Mesenchymal stem cell (in vitro differentiated cells and primary cell): ENCODE data around the gene LAPTM5.

Experiments
- DNase-seq: peaks from one replicate; pipeline ENCODE4 v3.0.0-alpha.2; 2013
- H2AFZ ChIP-seq: one replicate; pipeline ENCODE4 v1.6.1; 2013; ENCODE audit warnings: low read depth, mild to moderate bottlenecking, control low read depth, inconsistent platforms, low read length, moderate library complexity
- H2AK5ac ChIP-seq: 2 replicates; pipeline ENCODE4 v1.6.1; 2013; ENCODE audit warnings: low read length, moderate library complexity, mild to moderate bottlenecking, inconsistent platforms; ENCODE audit not compliant: severe bottlenecking
- H2BK120ac ChIP-seq: one replicate; pipeline ENCODE4 v1.6.1; 2013; ENCODE audit warnings: low read depth, mild to moderate bottlenecking, inconsistent platforms, low read length, moderate library complexity
- H2BK12ac ChIP-seq, 2 experiments: one replicate each; pipeline ENCODE4 v1.6.1; 2013; ENCODE audit warnings: inconsistent platforms in 2 of 2, low read length in 2 of 2, mild to moderate bottlenecking in 2 of 2, moderate library complexity in 2 of 2, control low read depth in 1 of 2
- H2BK15ac ChIP-seq: one replicate; pipeline ENCODE4 v1.6.1; 2013; ENCODE audit warnings: mild to moderate bottlenecking, low read depth, inconsistent platforms; ENCODE audit not compliant: poor library complexity, severe bottlenecking
- H2BK5ac ChIP-seq: 2 replicates; pipeline ENCODE4 v1.6.1; 2013; ENCODE audit warnings: low read depth, mild to moderate bottlenecking, low read length, control low read depth, inconsistent platforms; ENCODE audit not compliant: poor library complexity, severe bottlenecking
- H3K14ac ChIP-seq, 2 experiments: one replicate each; pipeline ENCODE4 v1.6.1; 2013; ENCODE audit warnings: inconsistent platforms in 2 of 2, low read length in 2 of 2, control low read depth in 1 of 2, mild to moderate bottlenecking in 1 of 2, moderate library complexity in 1 of 2
- H3K18ac ChIP-seq, 2 experiments: one replicate each; pipeline ENCODE4 v1.6.1; 2013; ENCODE audit warnings: inconsistent platforms in 2 of 2, low read length in 2 of 2, control low read depth in 1 of 2, low read depth in 1 of 2, mild to moderate bottlenecking in 1 of 2
- H3K23ac ChIP-seq, 2 experiments: one replicate each; pipeline ENCODE4 v1.6.1; 2013; ENCODE audit warnings: inconsistent platforms in 2 of 2, low read length in 2 of 2, mild to moderate bottlenecking in 2 of 2, moderate library complexity in 2 of 2, control low read depth in 1 of 2
- H3K27ac ChIP-seq: 2 replicates; pipeline ENCODE4 v1.5.1; 2013; ENCODE audit warnings: mild to moderate bottlenecking, moderate library complexity, low read length, control low read depth, inconsistent platforms; ENCODE audit not compliant: poor library complexity, severe bottlenecking
- H3K27me3 ChIP-seq, 2 experiments: 2 replicates each; pipeline versions ENCODE4 v1.6.1 to v1.7.0; 2013; ENCODE audit warnings: low read length in 2 of 2, mild to moderate bottlenecking in 2 of 2, moderate library complexity in 2 of 2, control low read depth in 1 of 2, inconsistent platforms in 1 of 2; ENCODE audit not compliant: control insufficient read depth in 1 of 2, insufficient read depth in 1 of 2
- H3K36me3 ChIP-seq, 2 experiments: 2 replicates each; pipeline versions ENCODE4 v1.6.1 to v1.7.0; 2013; ENCODE audit warnings: low read length in 2 of 2, control low read depth in 1 of 2, inconsistent platforms in 1 of 2, low read depth in 1 of 2, mild to moderate bottlenecking in 1 of 2; ENCODE audit not compliant: insufficient read depth in 2 of 2, control insufficient read depth in 1 of 2
- H3K4ac ChIP-seq, 2 experiments: one replicate each; pipeline ENCODE4 v1.6.1; 2013; ENCODE audit warnings: inconsistent platforms in 2 of 2, low read length in 2 of 2, mild to moderate bottlenecking in 2 of 2, moderate library complexity in 2 of 2, control low read depth in 1 of 2, low read depth in 1 of 2
- H3K4me1 ChIP-seq: 2 replicates; pipeline ENCODE4 v1.6.1; 2013; ENCODE audit warnings: low read depth, low read length, control low read depth; ENCODE audit not compliant: control insufficient read depth, insufficient read depth
- H3K4me2 ChIP-seq: 2 replicates; pipeline ENCODE4 v1.6.1; 2013; ENCODE audit warnings: low read length, mild to moderate bottlenecking, inconsistent platforms; ENCODE audit not compliant: poor library complexity, severe bottlenecking
- H3K4me3 ChIP-seq, 2 experiments: 2 replicates each; pipeline versions ENCODE4 v1.5.1 to v1.7.0; 2013; ENCODE audit warnings: low read length in 2 of 2, mild to moderate bottlenecking in 2 of 2, control low read depth in 1 of 2, low read depth in 1 of 2; ENCODE audit not compliant: insufficient read depth in 1 of 2
- H3K79me1 ChIP-seq: replicated peaks from 2 replicates; pipeline ENCODE4 v1.6.1; 2013; ENCODE audit warnings: mild to moderate bottlenecking, control low read depth, low read length, inconsistent platforms; ENCODE audit not compliant: poor library complexity, severe bottlenecking
- H3K9ac ChIP-seq: 2 replicates; pipeline ENCODE4 v1.7.0; 2013; ENCODE audit warnings: mild to moderate bottlenecking, low read length, moderate library complexity
- H3K9me3 ChIP-seq: 2 replicates; pipeline ENCODE4 v1.7.0; 2013; ENCODE audit warnings: mild to moderate bottlenecking, low read length; ENCODE audit not compliant: control insufficient read depth
- H4K8ac ChIP-seq: one replicate; pipeline ENCODE4 v1.6.1; 2013; ENCODE audit warnings: inconsistent platforms, mild to moderate bottlenecking, low read length, moderate library complexity
- H4K91ac ChIP-seq: one replicate; pipeline ENCODE4 v1.6.1; 2013; ENCODE audit warnings: mild to moderate bottlenecking, low read length, inconsistent platforms
- WGBS: methylation state at CpG from one replicate; pipeline ENCODE4 v1.1.7; 2013; ENCODE audit warnings: mixed read lengths; 5-methylcytosine and 5-hydroxymethylcytosine counted together

Gene LAPTM5

DNA sequence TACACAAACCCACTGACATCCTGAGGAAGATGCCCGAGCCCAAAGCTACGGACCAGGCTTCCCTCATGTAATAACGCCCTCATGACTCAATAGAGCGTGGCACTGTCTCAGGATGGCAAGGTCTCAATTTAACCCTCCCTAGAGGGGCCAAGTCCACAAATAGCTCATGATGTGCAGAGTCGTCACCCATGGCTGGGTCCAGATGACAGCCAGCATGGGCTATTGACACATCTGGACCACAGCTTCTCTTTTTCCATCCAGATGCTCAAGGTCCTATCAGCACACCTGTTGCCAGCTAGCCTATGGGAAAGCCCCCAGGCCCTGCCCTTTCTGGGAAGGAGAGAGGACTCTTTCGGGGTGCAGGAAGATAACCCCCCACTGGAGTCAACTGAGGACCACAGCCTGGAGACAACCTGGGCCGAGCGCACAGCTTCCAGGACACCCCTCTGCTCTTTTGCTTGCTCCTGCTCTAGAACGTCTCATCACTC lies 2.8 kb downstream of the LAPTM5 start:
- peaks cover 0 to 22% of the 10 kb centered on the region in 2 experiments for H3K27me3 ChIP-seq
- H3K14ac ChIP-seq = no peak overlapping the region
- H3K9ac ChIP-seq = no peak overlapping the region
- peak overlapping the region in 1 of 2 experiments; percentile 15 for H2BK12ac ChIP-seq
- no peak overlapping the region for H2AFZ ChIP-seq
- no peak overlapping the region for H4K91ac ChIP-seq
- no peak overlapping the region for H2BK15ac ChIP-seq
- H3K4me2 ChIP-seq = no peak overlapping the region
- H3K79me1 ChIP-seq = no peaks in the 10 kb centered on the region
- H4K8ac ChIP-seq = no peak overlapping the region
- no peak overlapping the region for H3K4me3 ChIP-seq
- peaks cover 25% of the 10 kb centered on the region for H3K4me1 ChIP-seq
- no peak overlapping the region for H3K4ac ChIP-seq
- H3K18ac ChIP-seq = no peak overlapping the region
- 97% methylated on average over 9 of the region's 9 CpGs for WGBS
- H3K23ac ChIP-seq = no peak overlapping the region
- no peak for DNase-seq
- no peak overlapping the region for H2BK120ac ChIP-seq
- H3K36me3 ChIP-seq = no peaks in the 10 kb centered on the region
- no peak overlapping the region for H3K27ac ChIP-seq
- no peaks in the 10 kb centered on the region for H3K9me3 ChIP-seq
- no peak overlapping the region for H2AK5ac ChIP-seq
- no peak overlapping the region for H2BK5ac ChIP-seq

DNA sequence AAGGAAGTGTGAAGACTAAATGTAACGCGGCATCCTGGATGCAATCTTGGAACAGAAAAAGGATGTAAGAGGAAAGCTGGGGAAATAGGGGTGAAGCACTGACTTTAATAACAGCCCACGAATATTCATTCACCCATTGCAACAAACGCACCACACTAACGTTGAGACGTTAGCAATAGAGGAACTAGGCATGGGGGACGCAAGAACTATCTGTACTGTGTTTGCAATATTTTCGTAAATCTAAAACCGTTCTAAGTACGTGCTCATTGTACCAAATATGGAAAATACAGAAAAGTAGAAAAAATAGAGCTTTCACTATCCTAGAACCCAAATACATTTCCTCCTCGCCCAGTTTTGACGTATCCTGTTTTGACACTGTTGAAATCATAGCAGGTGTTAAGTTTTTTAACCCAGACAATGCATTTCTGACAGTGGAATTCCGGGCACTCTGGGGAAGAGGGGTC lies 3.9 kb downstream of the LAPTM5 start:
- no peak overlapping the region for H3K14ac ChIP-seq
- no peaks in the 10 kb centered on the region for H3K36me3 ChIP-seq
- no peak overlapping the region for H3K23ac ChIP-seq
- no peak for DNase-seq
- H3K9ac ChIP-seq = no peak overlapping the region
- H2AFZ ChIP-seq = no peak overlapping the region
- peaks cover 0 to 26% of the 10 kb centered on the region in 2 experiments for H3K27me3 ChIP-seq
- no peak overlapping the region for H3K27ac ChIP-seq
- H3K79me1 ChIP-seq = no peaks in the 10 kb centered on the region
- H2BK120ac ChIP-seq = no peak overlapping the region
- H3K4ac ChIP-seq = no peak overlapping the region
- no peak overlapping the region for H4K91ac ChIP-seq
- no peak overlapping the region for H3K4me2 ChIP-seq
- no peak overlapping the region for H3K18ac ChIP-seq
- peaks cover 24% of the 10 kb centered on the region for H3K4me1 ChIP-seq
- H2AK5ac ChIP-seq = no peak overlapping the region
- no peak overlapping the region for H2BK5ac ChIP-seq
- WGBS = 94% methylated on average over 11 of the region's 13 CpGs
- no peak overlapping the region for H2BK12ac ChIP-seq
- H3K9me3 ChIP-seq = no peaks in the 10 kb centered on the region
- H2BK15ac ChIP-seq = no peak overlapping the region
- no peak overlapping the region for H4K8ac ChIP-seq
- H3K4me3 ChIP-seq = no peak overlapping the region

DNA sequence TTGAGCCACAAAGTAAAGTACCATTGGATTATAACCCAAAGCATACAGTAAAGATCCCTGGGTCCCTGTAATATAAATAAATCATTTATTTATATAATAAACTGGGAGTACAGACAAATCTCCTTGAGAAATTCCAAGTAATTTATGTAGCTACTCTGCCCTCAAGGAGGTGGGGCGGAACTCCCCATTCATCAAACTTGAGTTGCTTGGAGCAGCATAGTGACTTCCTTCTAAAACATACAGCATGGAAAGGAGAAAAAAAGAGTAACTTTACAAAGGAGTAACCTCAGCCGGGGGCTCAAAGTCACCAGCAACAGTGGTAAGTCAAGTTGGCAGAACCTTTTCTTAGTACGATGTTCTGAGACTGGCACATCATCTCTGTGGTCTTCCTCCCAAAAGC lies 4.5 kb downstream of the LAPTM5 start:
- DNase-seq = no peak
- no peaks in the 10 kb centered on the region for H3K79me1 ChIP-seq
- H3K4me1 ChIP-seq = peaks cover 30% of the 10 kb centered on the region
- no peak overlapping the region for H2BK15ac ChIP-seq
- H3K9ac ChIP-seq = no peak overlapping the region
- no peak overlapping the region for H2BK120ac ChIP-seq
- peaks cover 0 to 26% of the 10 kb centered on the region in 2 experiments for H3K27me3 ChIP-seq
- H2BK12ac ChIP-seq = no peak overlapping the region
- H2BK5ac ChIP-seq = no peak overlapping the region
- no peak overlapping the region for H3K4me2 ChIP-seq
- no peak overlapping the region for H2AFZ ChIP-seq
- no peak overlapping the region for H3K4ac ChIP-seq
- no peaks in the 10 kb centered on the region for H3K9me3 ChIP-seq
- no peak overlapping the region for H4K91ac ChIP-seq
- no peak overlapping the region for H4K8ac ChIP-seq
- no peak overlapping the region for H3K27ac ChIP-seq
- H3K18ac ChIP-seq = no peak overlapping the region
- no peak overlapping the region for H2AK5ac ChIP-seq
- H3K23ac ChIP-seq = no peak overlapping the region
- H3K14ac ChIP-seq = no peak overlapping the region
- 82% methylated on average over 3 of the region's 3 CpGs for WGBS
- no peak overlapping the region for H3K4me3 ChIP-seq
- no peaks in the 10 kb centered on the region for H3K36me3 ChIP-seq

GRCh38 chr1:30752651-30752908 lies 5.0 kb downstream of the LAPTM5 start:
- H3K23ac ChIP-seq = no peak overlapping the region
- no peak overlapping the region for H3K9ac ChIP-seq
- WGBS = 69% methylated on average over 9 of the region's 9 CpGs
- H2BK5ac ChIP-seq = no peak overlapping the region
- no peak overlapping the region for H2BK120ac ChIP-seq
- no peaks in the 10 kb centered on the region for H3K36me3 ChIP-seq
- no peak overlapping the region for H2BK12ac ChIP-seq
- H3K14ac ChIP-seq = no peak overlapping the region
- H3K79me1 ChIP-seq = no peaks in the 10 kb centered on the region
- H4K91ac ChIP-seq = no peak overlapping the region
- H3K4ac ChIP-seq = peak overlapping the region in 1 of 2 experiments; percentile 36
- H2BK15ac ChIP-seq = no peak overlapping the region
- peaks cover 32% of the 10 kb centered on the region for H3K4me1 ChIP-seq
- H3K18ac ChIP-seq = no peak overlapping the region
- H2AK5ac ChIP-seq = no peak overlapping the region
- no peak overlapping the region for H3K27ac ChIP-seq
- H3K4me2 ChIP-seq = no peak overlapping the region
- H3K27me3 ChIP-seq = peaks cover 0 to 31% of the 10 kb centered on the region in 2 experiments
- no peak overlapping the region for H4K8ac ChIP-seq
- no peak overlapping the region for H2AFZ ChIP-seq
- no peak overlapping the region for H3K4me3 ChIP-seq
- DNase-seq = no peak
- no peaks in the 10 kb centered on the region for H3K9me3 ChIP-seq
